ENCODE data around the gene XRCC4.
"Not testable (repeated sequence)": the region's sequence is repeated elsewhere in the genome, so short reads cannot be mapped to it uniquely, and the experiment has no call there.

Gene XRCC4

DNA sequence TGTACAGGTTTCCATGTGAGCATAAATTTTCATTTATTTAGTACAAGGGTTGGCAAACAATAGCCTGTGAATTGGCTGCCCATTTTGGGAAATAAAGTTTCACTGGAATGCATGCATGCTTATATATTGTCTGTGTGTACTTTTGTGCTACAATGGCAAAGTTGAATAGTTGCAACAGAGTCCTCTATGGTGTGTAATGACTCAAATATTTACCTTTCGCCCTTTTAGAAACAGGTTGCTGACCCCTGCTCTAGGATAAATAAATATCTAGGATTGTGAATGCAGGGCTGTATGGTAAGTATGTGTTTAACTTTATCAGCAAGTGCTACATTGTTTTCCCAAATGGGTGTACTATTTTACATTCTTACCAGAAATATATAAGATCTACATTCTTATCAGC is 47.2 kb downstream of the XRCC4 start:
- peaks cover 14% of the 10 kb centered on the region for H3K9me3 Mint-ChIP-seq
- H3K4me3 Mint-ChIP-seq: no peak overlapping the region

DNA sequence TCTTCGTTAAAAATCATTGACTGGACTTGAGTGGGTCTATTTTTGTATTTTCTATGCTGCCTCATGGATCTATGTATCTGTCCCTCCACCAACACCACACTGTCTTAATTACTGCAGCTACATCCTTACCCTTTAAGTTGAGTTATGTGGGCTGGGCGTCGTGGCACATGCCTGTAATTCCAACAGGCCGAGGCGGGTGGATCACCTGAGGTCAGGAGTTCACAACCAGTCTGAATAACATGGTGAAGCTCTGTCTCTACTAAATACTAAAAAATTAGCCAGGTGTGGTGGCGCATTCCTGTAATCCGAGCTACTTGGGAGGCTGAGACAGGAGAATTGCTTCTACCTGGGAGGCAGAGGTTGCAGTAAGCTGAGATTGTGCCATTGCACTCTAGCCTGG is 48.2 kb downstream of the XRCC4 start:
- peaks cover 14% of the 10 kb centered on the region for H3K9me3 Mint-ChIP-seq
- H3K36me3 Mint-ChIP-seq (ENCODE audit: low read depth): peaks cover 2% of the 10 kb centered on the region
- H3K4me1 Mint-ChIP-seq (ENCODE audit: low read depth): no peaks in the 10 kb centered on the region
- H3K4me3 Mint-ChIP-seq: no peak overlapping the region
- no peaks in the 10 kb centered on the region for H3K27me3 Mint-ChIP-seq (ENCODE audit: low read depth)
- no peak overlapping the region for H3K27ac Mint-ChIP-seq

More for the DNA sequence above, 47.2 kb downstream of the XRCC4 start:
- no peaks in the 10 kb centered on the region for H3K27me3 Mint-ChIP-seq (ENCODE audit: low read depth)
- no peaks in the 10 kb centered on the region for H3K4me1 Mint-ChIP-seq (ENCODE audit: low read depth)
- peaks cover 2% of the 10 kb centered on the region for H3K36me3 Mint-ChIP-seq (ENCODE audit: low read depth)
- no peak overlapping the region for H3K27ac Mint-ChIP-seq

DNA sequence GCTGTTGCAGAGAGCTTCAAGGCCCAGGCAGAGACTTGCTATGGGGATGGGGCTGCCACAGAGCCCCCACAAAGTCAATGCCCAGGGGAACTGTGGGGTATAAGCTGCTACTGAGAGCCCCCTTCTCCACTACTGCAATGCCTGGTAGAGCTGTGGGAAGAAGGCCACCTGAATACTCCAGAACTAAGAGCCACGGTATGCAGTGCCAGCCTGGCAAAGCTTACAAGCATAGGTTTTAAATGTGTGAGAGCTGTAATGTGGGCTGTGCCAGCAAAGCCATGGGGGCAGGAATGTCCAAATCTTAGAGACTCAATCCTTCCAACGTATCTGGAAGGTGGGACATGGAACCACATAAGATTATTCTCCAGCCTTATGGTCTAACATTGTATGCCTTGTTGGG is 49.2 kb downstream of the XRCC4 start:
- Mint-ChIP-seq H3K36me3 (ENCODE audit: low read depth) (peaks cover 2% of the 10 kb centered on the region), H3K9me3 (peaks cover 20% of the 10 kb centered on the region), H3K4me1 (ENCODE audit: low read depth) (no peaks in the 10 kb centered on the region), H3K27ac (no peak overlapping the region), H3K4me3 (no peak overlapping the region), H3K27me3 (ENCODE audit: low read depth) (no peaks in the 10 kb centered on the region)

DNA sequence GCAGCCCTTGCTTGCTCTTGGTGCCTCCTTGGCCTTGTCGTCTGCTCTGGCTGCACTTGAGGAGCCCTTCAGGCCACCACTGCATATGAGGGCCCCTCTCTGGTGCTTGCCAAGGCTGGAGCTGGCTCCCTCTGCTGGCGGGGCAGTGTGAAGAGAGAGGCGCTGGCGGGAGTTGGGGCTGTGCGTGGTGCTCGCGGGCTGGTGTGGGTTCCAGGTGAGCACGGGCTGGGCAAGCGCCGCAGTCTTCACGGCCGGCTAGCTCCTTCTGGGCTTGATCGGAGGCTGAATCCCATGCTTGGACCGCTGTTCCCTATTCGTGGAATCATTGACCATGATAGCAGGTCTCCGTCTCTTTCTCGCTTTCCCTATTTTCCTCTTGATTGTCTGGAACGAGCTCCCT is 56.5 kb downstream of the XRCC4 start:
- H3K36me3 Mint-ChIP-seq (ENCODE audit: low read depth): peaks cover 5% of the 10 kb centered on the region
- H3K27me3 Mint-ChIP-seq (ENCODE audit: low read depth): no peaks in the 10 kb centered on the region
- H3K4me1 Mint-ChIP-seq (ENCODE audit: low read depth): no peaks in the 10 kb centered on the region
- H3K27ac Mint-ChIP-seq: no peak overlapping the region
- H3K4me3 Mint-ChIP-seq: no peak overlapping the region
- H3K9me3 Mint-ChIP-seq: peaks cover 19% of the 10 kb centered on the region

DNA sequence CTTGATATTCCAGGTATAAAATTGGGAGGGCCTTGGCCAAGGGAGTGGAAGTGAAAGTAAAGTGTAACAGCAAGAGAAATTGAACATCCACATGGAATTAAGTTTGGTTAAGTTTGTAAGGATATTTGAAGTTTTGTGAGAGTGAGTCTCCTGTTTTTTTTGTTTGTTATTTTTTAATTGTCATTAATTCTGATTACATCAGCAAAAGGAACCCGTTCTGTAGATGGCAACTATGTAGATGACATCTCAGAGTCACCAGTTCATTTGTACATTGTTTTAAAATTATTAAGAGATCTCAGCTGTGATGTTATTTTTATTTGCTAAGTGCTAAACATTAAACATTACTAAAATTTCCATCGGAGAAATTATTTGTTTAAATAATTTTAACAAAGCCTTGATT is 65.2 kb downstream of the XRCC4 start:
- Mint-ChIP-seq H3K9me3 (no peaks in the 10 kb centered on the region), H3K4me1 (ENCODE audit: low read depth) (no peaks in the 10 kb centered on the region), H3K36me3 (ENCODE audit: low read depth) (no peaks in the 10 kb centered on the region), H3K27ac (no peak overlapping the region), H3K27me3 (ENCODE audit: low read depth) (no peaks in the 10 kb centered on the region), H3K4me3 (no peak overlapping the region)

DNA sequence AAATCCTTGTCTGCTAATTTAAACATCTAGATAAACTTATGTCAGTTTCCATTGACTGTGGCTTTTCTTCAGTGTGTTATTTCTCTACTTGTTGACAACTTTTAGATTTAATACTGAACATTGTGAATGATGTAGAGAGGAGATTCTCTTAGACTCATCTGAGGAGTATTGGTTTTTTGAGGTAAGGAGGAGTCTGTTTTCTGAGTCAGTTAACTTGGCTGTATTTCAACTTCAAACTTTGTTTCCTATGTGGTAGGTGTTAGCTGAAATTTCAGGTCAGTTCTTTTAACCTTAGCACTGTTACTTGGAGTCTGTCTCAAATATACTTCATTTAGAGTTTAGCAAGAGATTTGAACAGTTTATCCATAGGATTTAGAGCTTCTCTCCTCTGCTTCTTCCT is 67.9 kb downstream of the XRCC4 start:
- Mint-ChIP-seq H3K27me3 (ENCODE audit: low read depth) (no peaks in the 10 kb centered on the region), H3K4me1 (ENCODE audit: low read depth) (no peaks in the 10 kb centered on the region), H3K4me3 (no peak overlapping the region), H3K27ac (no peak overlapping the region), H3K36me3 (ENCODE audit: low read depth) (no peaks in the 10 kb centered on the region), H3K9me3 (no peaks in the 10 kb centered on the region)

DNA sequence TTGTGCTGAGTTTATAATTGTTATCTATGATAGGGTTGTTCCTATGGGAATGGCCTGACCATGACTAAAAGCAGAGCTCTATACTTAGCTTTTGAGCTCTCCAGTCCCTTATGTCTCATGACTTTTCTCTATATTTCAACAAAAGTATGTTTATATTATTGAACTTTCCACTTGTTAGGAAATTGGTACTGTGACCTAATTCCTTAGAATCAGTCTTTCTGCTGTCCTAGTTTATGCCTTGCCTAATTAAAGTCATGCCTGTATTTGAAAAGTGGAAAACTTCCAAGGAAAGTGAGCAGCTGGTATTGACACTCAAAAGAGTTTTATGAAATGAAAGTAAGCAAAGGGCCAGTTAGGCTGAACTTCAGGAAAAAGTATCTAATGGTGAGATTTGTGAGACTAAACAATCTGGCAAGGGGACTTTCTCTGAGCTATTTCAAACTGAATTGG is 68.6 kb downstream of the XRCC4 start:
- Mint-ChIP-seq H3K27me3 (ENCODE audit: low read depth) (no peaks in the 10 kb centered on the region), H3K4me3 (no peak overlapping the region), H3K36me3 (ENCODE audit: low read depth) (no peaks in the 10 kb centered on the region), H3K27ac (no peak overlapping the region), H3K4me1 (ENCODE audit: low read depth) (no peaks in the 10 kb centered on the region), H3K9me3 (no peaks in the 10 kb centered on the region)

DNA sequence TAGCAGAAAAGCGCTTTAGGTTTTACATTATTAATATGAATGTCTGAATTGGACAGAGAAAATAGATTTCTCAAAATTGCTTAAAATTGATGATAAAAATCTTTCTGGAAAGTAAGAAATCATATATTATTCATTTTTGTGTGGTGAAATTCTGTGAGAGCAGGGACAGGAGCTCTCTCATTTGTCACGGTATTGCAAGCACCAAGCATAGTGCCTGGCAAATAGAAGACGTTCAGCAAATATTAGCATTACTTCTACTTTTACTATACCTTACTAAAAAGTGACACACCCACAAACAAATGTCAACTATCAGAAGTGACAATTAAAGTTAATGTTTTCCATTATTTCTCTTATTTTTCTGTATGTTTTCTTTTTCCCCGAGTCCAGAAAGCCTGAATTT is 69.1 kb downstream of the XRCC4 start:
- no peak overlapping the region for H3K27ac Mint-ChIP-seq
- H3K9me3 Mint-ChIP-seq: no peaks in the 10 kb centered on the region
- H3K36me3 Mint-ChIP-seq (ENCODE audit: low read depth): no peaks in the 10 kb centered on the region
- no peaks in the 10 kb centered on the region for H3K4me1 Mint-ChIP-seq (ENCODE audit: low read depth)
- H3K4me3 Mint-ChIP-seq: no peak overlapping the region
- H3K27me3 Mint-ChIP-seq (ENCODE audit: low read depth): no peaks in the 10 kb centered on the region

DNA sequence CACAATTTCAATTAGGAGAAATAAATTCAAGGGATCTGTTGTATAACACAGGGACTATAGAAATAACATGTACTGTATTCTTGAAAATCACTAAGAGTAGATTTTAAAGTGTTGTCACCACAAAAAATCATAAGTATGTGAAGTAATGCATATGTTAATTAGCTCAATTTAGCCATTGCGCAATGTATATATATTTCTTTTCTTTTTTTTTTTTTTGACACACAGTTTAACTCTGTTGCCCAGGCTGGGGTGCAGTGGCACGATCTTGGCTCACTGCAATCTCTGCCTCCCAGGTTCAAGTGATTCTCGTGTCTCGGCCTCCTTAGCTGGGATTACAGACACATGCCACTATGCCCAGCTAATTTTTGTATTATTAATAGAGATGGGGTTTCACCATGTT is 70.2 kb downstream of the XRCC4 start:
- Mint-ChIP-seq H3K27me3 (ENCODE audit: low read depth) (no peaks in the 10 kb centered on the region), H3K9me3 (no peaks in the 10 kb centered on the region), H3K4me1 (ENCODE audit: low read depth) (no peaks in the 10 kb centered on the region), H3K4me3 (no peak overlapping the region), H3K27ac (no peak overlapping the region), H3K36me3 (ENCODE audit: low read depth) (no peaks in the 10 kb centered on the region)

DNA sequence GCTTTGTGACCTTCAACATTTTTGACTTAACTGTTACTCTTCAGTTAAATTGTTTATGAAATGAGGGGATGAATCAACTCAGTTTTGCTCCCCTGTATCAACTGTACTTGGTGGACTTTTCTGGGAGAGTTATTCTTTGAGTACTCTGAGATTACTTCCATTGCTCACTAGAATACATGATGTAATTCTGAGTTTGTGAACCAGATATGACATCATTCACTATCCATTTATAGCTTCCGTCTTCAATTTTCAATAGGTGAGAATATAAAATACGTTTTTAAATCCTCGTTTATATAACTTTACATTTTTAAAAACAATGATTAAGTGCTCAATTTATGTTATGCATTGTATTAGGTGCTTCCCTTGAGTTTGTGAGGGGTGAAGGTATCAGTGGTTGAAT is 71.0 kb downstream of the XRCC4 start:
- Mint-ChIP-seq H3K27me3 (ENCODE audit: low read depth) (no peaks in the 10 kb centered on the region), H3K4me1 (ENCODE audit: low read depth) (no peaks in the 10 kb centered on the region), H3K36me3 (ENCODE audit: low read depth) (no peaks in the 10 kb centered on the region), H3K9me3 (no peaks in the 10 kb centered on the region), H3K4me3 (no peak overlapping the region), H3K27ac (no peak overlapping the region)

DNA sequence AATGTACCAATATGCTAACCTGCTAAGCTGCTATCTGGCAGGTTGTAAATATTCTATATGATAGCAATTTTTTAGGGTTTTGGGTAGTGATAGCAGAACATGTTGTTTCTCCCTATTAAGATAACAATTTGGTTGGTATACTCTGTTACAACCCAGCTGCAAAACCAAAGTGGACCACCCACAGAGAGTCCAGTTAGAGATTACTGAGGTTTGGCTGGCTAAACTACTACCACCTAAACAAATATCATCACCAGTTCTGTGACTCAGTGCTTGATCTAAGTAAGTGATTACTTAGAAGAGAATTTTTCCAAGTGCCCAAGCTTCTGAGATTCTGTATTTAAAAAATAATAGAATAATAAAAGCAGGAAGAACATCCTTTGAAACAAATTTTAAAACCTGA is 72.3 kb downstream of the XRCC4 start:
- no peak overlapping the region for H3K27ac Mint-ChIP-seq
- no peaks in the 10 kb centered on the region for H3K4me1 Mint-ChIP-seq (ENCODE audit: low read depth)
- H3K36me3 Mint-ChIP-seq (ENCODE audit: low read depth): no peaks in the 10 kb centered on the region
- H3K4me3 Mint-ChIP-seq: no peak overlapping the region
- no peaks in the 10 kb centered on the region for H3K27me3 Mint-ChIP-seq (ENCODE audit: low read depth)
- H3K9me3 Mint-ChIP-seq: no peaks in the 10 kb centered on the region

DNA sequence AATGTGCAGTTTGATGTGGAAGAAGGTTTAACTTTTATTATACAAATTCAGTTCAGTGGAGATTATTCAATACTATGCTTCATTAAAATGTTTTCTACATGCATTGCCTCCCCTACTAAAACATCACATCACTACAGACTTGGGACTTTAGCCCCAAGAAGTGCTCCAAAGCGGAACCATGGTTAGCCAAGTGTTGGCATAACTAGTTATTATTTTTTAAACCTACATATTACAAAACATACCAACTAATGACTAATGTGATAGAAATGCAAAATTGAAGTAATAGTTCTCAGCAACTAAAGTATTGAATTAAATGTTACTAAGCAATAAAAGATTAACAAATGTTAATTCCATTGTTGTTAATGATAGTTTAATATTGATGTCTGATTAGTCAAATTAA is 74.5 kb downstream of the XRCC4 start:
- Mint-ChIP-seq H3K4me3 (no peak overlapping the region), H3K36me3 (ENCODE audit: low read depth) (no peaks in the 10 kb centered on the region)

DNA sequence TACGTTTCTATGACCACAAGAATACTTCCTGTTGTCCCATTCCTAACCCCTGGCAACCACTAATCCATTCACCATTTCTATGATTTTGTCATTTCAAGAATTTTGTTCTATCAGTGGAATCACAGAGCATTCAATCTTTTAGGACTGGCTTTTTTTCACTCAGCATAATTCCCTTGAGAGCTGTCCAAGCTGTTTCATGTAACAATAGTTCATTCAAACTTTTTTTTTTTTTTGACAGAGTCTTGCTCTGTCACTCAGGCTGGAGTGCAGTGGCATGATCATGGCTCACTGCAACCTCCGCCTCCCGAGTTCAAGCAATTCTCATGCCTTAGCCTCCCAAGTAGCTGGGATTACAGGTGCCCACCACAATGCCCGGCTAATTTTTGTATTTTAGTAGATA is 75.6 kb downstream of the XRCC4 start:
- not testable (repeated sequence) for H3K4me3 Mint-ChIP-seq; H3K9me3 Mint-ChIP-seq; H3K27me3 Mint-ChIP-seq (ENCODE audit: low read depth); H3K27ac Mint-ChIP-seq; H3K4me1 Mint-ChIP-seq (ENCODE audit: low read depth); H3K36me3 Mint-ChIP-seq (ENCODE audit: low read depth)

More for the DNA sequence above, 74.5 kb downstream of the XRCC4 start:
- H3K9me3 Mint-ChIP-seq: no peaks in the 10 kb centered on the region
- no peak overlapping the region for H3K27ac Mint-ChIP-seq
- H3K27me3 Mint-ChIP-seq (ENCODE audit: low read depth): no peaks in the 10 kb centered on the region
- no peaks in the 10 kb centered on the region for H3K4me1 Mint-ChIP-seq (ENCODE audit: low read depth)

DNA sequence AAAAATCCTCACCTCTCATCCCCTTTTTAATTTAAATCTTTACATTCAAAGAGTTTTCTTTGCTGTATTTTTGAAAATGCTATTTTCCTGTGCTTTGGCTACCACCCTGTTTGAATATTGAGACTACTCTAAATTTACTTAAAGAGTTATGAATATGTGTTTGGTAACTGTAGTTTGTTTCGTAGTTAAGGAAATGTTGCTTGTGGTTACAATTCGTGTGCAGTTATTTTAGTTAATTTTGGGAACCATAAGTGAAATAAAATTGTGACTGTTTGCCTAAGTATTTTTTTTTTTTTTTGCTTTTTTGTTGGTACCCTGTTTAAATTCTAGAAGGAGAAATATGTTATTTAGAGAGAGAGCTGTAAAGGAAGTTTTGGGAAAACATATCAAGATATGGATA is 78.7 kb downstream of the XRCC4 start:
- Mint-ChIP-seq H3K9me3 (no peaks in the 10 kb centered on the region), H3K4me1 (ENCODE audit: low read depth) (no peaks in the 10 kb centered on the region), H3K27me3 (ENCODE audit: low read depth) (no peaks in the 10 kb centered on the region), H3K4me3 (no peak overlapping the region), H3K36me3 (ENCODE audit: low read depth) (no peaks in the 10 kb centered on the region), H3K27ac (no peak overlapping the region)

DNA sequence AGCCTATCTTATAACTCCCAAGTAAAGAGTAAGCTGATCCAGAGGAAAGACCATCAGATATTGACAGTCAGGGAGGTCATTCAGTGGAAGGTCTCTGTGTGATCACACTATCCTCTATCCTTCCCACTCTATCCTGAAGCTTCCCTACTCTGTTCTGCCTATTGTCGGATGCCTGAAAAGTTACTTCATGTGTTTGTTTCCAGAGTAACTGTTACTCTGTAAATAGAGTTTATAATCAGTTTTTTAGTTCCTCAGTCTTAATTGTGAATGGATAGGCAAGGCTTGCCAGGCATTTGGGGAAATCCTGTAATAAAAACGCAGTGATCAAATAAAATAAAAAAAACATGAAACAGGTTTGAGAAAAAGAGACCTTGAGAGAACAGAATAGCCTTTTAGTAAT is 79.8 kb downstream of the XRCC4 start:
- no peaks in the 10 kb centered on the region for H3K27me3 Mint-ChIP-seq (ENCODE audit: low read depth)
- H3K4me1 Mint-ChIP-seq (ENCODE audit: low read depth): no peaks in the 10 kb centered on the region
- no peak overlapping the region for H3K4me3 Mint-ChIP-seq
- no peak overlapping the region for H3K27ac Mint-ChIP-seq
- H3K9me3 Mint-ChIP-seq: no peaks in the 10 kb centered on the region
- no peaks in the 10 kb centered on the region for H3K36me3 Mint-ChIP-seq (ENCODE audit: low read depth)

DNA sequence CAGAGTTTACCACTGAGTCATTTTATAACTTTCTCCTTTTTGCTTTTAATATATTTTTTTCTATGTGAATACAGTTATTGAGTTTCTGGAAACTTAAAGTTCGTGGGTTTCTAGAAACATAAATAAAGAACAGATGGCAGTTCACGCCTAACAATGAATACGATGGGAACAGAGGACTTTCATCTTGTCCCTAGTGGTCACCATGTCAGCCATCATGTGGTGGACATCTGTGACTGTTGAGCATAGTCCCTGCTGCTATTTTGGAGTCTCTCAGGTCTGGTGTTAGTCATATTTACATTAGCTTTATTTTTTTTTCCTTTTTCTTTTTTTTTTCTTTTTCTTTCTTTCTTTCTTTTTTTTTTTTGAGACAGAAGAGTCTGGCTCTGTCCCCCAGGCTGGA is 85.3 kb downstream of the XRCC4 start:
- no peaks in the 10 kb centered on the region for H3K4me1 Mint-ChIP-seq (ENCODE audit: low read depth)
- H3K9me3 Mint-ChIP-seq: no peaks in the 10 kb centered on the region
- no peak overlapping the region for H3K4me3 Mint-ChIP-seq
- H3K27ac Mint-ChIP-seq: no peak overlapping the region
- H3K27me3 Mint-ChIP-seq (ENCODE audit: low read depth): no peaks in the 10 kb centered on the region
- H3K36me3 Mint-ChIP-seq (ENCODE audit: low read depth): no peaks in the 10 kb centered on the region
